Ovary (tissue), 3 donors: ENCODE data around the gene PIP5K1B.

Source experiments
- POLR2A ChIP-seq: fragments of 450-650 bp; IDR thresholded peaks from one replicate; pipeline ENCODE4 v1.6.1; 2017; ENCODE audit warnings: antibody characterized with exemption, mild to moderate bottlenecking, moderate library complexity
- TF ChIP-seq, protein P1 (sequence below), 3 donors: fragments of 450-650 bp in 2 of 3; fragments of 200-600 bp in 1 of 3; IDR thresholded peaks; one replicate each; pipeline versions ENCODE4 v1.5.1 to v1.8.0; 2016 to 2022; ENCODE audit warnings: antibody characterized with exemption in 3 of 3, mild to moderate bottlenecking in 1 of 3
- donor health status: DM: no; HTN: no; CAD: no.

GRCh38 chr9:68775003-68775730, 70.1 kb downstream of the PIP5K1B start:
- no peak for TF ChIP-seq POLR2A
- TF ChIP-seq, protein P1, sequence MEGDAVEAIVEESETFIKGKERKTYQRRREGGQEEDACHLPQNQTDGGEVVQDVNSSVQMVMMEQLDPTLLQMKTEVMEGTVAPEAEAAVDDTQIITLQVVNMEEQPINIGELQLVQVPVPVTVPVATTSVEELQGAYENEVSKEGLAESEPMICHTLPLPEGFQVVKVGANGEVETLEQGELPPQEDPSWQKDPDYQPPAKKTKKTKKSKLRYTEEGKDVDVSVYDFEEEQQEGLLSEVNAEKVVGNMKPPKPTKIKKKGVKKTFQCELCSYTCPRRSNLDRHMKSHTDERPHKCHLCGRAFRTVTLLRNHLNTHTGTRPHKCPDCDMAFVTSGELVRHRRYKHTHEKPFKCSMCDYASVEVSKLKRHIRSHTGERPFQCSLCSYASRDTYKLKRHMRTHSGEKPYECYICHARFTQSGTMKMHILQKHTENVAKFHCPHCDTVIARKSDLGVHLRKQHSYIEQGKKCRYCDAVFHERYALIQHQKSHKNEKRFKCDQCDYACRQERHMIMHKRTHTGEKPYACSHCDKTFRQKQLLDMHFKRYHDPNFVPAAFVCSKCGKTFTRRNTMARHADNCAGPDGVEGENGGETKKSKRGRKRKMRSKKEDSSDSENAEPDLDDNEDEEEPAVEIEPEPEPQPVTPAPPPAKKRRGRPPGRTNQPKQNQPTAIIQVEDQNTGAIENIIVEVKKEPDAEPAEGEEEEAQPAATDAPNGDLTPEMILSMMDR (IDR thresholded peaks at IDR 0.05): no peak
